HG03095 (cell line): ENCODE data around the gene HOXD1.

Experiments used
- ATAC-seq: cut with Tn5 transposase; IDR thresholded peaks from one replicate; pipeline ENCODE4 v1.9.1; 2021; ENCODE audit warnings: moderate library complexity; ENCODE audit not compliant: unreplicated experiment

HOXD1 gene

GRCh38 chr2:176234940-176235339 lies 46.5 kb downstream of the HOXD1 start:
- ATAC-seq: no peak

GRCh38 chr2:176237456-176237855 lies 49.0 kb downstream of the HOXD1 start:
- ATAC-seq: no peak

- ATAC-seq: no peak
These were observed 50.6 kb downstream of the HOXD1 start for GRCh38 chr2:176239031-176239430.

- no peak for ATAC-seq
These were observed 51.8 kb downstream of the HOXD1 start for GRCh38 chr2:176240301-176240700.
